Endometrial microvascular endothelial cells (primary cell): Measurements from ENCODE around the gene MORC3. TPM values are rescaled to one million over a fixed set of nuclear protein-coding genes. Genes with fewer than 3 reads are reported as not detected.
"Not testable (repeated sequence)": the region's sequence is repeated elsewhere in the genome, so short reads cannot be mapped to it uniquely, and the experiment has no call there.

Source experiments
- in situ Hi-C: cut with HindIII; loops from 2 replicates; pipeline ENCODE4 v1.10.0; 2017; ENCODE audit warnings: low sequenced_read_pairs, low pct_unique_long_range_greater_than_20kb; ENCODE audit errors: inconsistent ontology term
- total RNA-seq: library from RNA; depleted of rRNA; stranded (reverse); fragments of >200 nt; gene quantifications from one replicate; pipeline ENCODE4 v1.2.3, GENCODE V29; 2015; ENCODE audit errors: inconsistent ontology term

MORC3 gene
- total RNA-seq, result 12.5 TPM

GRCh38 chr21:36319767-36320420 is at the start of gene MORC3:
Gene MORC3 (plus strand): TSS chr21:36320197. CDS start chr21:36320265, 68 bp downstream.
- in situ Hi-C loops, result no loop called here

GRCh38 chr21:36270786-36271695 is 49.0 kb upstream of the MORC3 start:
- in situ Hi-C loops, result not testable (repeated sequence)

GRCh38 chr21:36274128-36274527 is 45.9 kb upstream of the MORC3 start:
- in situ Hi-C loops, result no loop called here

- in situ Hi-C loops, result no loop called here
These were observed 37.3 kb upstream of the MORC3 start for GRCh38 chr21:36282568-36283230.

- in situ Hi-C loops, result not testable (repeated sequence)
These were observed 36.8 kb upstream of the MORC3 start for GRCh38 chr21:36283231-36283622.

GRCh38 chr21:36288651-36289243 is 31.2 kb upstream of the MORC3 start:
- in situ Hi-C loops, result no loop called here

- in situ Hi-C loops, result no loop called here
These were observed 28.5 kb upstream of the MORC3 start for GRCh38 chr21:36291509-36291908.

GRCh38 chr21:36297406-36297937 is 22.5 kb upstream of the MORC3 start:
- in situ Hi-C loops, result no loop called here

- in situ Hi-C loops, result no loop called here
These were observed 21.9 kb upstream of the MORC3 start for GRCh38 chr21:36297938-36298572.

- in situ Hi-C loops, result no loop called here
These were observed 13.0 kb upstream of the MORC3 start for GRCh38 chr21:36306872-36307534.

- in situ Hi-C loops, result no loop called here
These were observed 10.0 kb upstream of the MORC3 start for GRCh38 chr21:36310016-36310415.

- in situ Hi-C loops, result not testable (repeated sequence)
These were observed 6.6 kb upstream of the MORC3 start for GRCh38 chr21:36313446-36313845.

- in situ Hi-C loops, result not testable (repeated sequence)
These were observed 4.0 kb upstream of the MORC3 start for GRCh38 chr21:36316045-36316444.

GRCh38 chr21:36316872-36317484 is 3.0 kb upstream of the MORC3 start:
- in situ Hi-C loops, result no loop called here

- in situ Hi-C loops, result not testable (repeated sequence)
These were observed 611 bp upstream of the MORC3 start for GRCh38 chr21:36319406-36319766.

GRCh38 chr21:36320421-36321324 is 676 bp downstream of the MORC3 start:
- in situ Hi-C loops, result no loop called here
